ENCODE measurements around the gene FOXN1.

- TF ChIP-seq POLR2AphosphoS5 (IDR thresholded peaks at IDR 0.05; ENCODE audit: borderline replicate concordance, low read depth, low read length) (no peak), EZH2 (IDR thresholded peaks at IDR 0.05) (no peak), FOXP2 (optimal IDR thresholded peaks at IDR 0.05; ENCODE audit: control extremely low read depth, extremely low read length, insufficient read depth) (no peak)
Measured at GRCh38 chr17:28573966-28574480, 67.9 kb downstream of the FOXN1 start.

Data from SK-N-MC (cell line).